PC-3 (cell line): Measurements from ENCODE around the gene BACH2. TPM values are rescaled to one million over a fixed set of nuclear protein-coding genes. Genes with fewer than 3 reads are reported as not detected.

Experiments used
- ATAC-seq: fragments of 200-7000 bp; cut with Tn5 transposase; 2 replicates; pipeline ENCODE4 v1.9.1; 2020; ENCODE audit warnings: mild to moderate bottlenecking, moderate library complexity
- BruUV-seq: library from RNA; stranded (reverse); fragments of 400-500 nt; replicated peaks from 2 replicates; lab custom pipeline; 2021; lab: Mats Ljungman, UMichigan
- CTCF ChIA-PET: fragments of 300-600 bp; sonication (Branson Sonifier 250); formaldehyde crosslinking; loops from one replicate; lab custom pipeline; 2022; ENCODE audit warnings: antibody characterized with exemption; lab: Charles Lee
- POLR2A ChIA-PET: fragments of 300-600 bp; sonication (Branson Sonifier 250); formaldehyde crosslinking; loops from one replicate; lab custom pipeline; 2022; ENCODE audit warnings: antibody characterized with exemption; ENCODE audit not compliant: unreplicated experiment; lab: Charles Lee
- DNase-seq: peaks from one replicate; pipeline ENCODE4 v3.0.0-alpha.2; 2015
- H2AFZ ChIP-seq: fragments of 300-600 bp; sonication (generic); 2 replicates; pipeline ENCODE4 v1.6.0; 2016; ENCODE audit warnings: antibody characterized with exemption, low read length
- H3F3A ChIP-seq: fragments of 300-600 bp; sonication (generic); one replicate; pipeline ENCODE4 v1.6.0; 2017; ENCODE audit warnings: antibody characterized with exemption, low read length, control low read depth, mild to moderate bottlenecking; ENCODE audit not compliant: unreplicated experiment
- H3K27ac ChIP-seq: fragments of 300-600 bp; sonication (generic); 2 replicates; pipeline ENCODE4 v1.5.1; 2016; ENCODE audit warnings: mild to moderate bottlenecking, low read length
- H3K27me3 ChIP-seq: fragments of 300-600 bp; sonication (generic); 2 replicates; pipeline ENCODE4 v1.6.1; 2016; ENCODE audit warnings: low read length, mixed read lengths
- H3K36me3 ChIP-seq: fragments of 300-600 bp; sonication (generic); 2 replicates; pipeline ENCODE4 v1.6.1; 2016; ENCODE audit warnings: low read depth, mixed run types, low read length, mixed read lengths
- H3K4me1 ChIP-seq: fragments of 300-600 bp; sonication (generic); 2 replicates; pipeline ENCODE4 v1.5.1; 2016; ENCODE audit warnings: low read length; ENCODE audit not compliant: insufficient read depth
- H3K4me2 ChIP-seq: fragments of 300-600 bp; sonication (generic); 2 replicates; pipeline ENCODE4 v1.6.0; 2016; ENCODE audit warnings: low read length
- H3K4me3 ChIP-seq: fragments of 300-600 bp; sonication (generic); 2 replicates; pipeline ENCODE4 v1.5.1; 2016; ENCODE audit warnings: mild to moderate bottlenecking, low read length, mixed read lengths
- H3K79me2 ChIP-seq: fragments of 300-600 bp; sonication (generic); 2 replicates; pipeline ENCODE4 v1.6.1; 2017; ENCODE audit warnings: low read length, mixed read lengths
- H3K9ac ChIP-seq: fragments of 300-600 bp; sonication (generic); 2 replicates; pipeline ENCODE4 v1.6.0; 2016; ENCODE audit warnings: mild to moderate bottlenecking, low read length
- H3K9me2 ChIP-seq: fragments of 300-600 bp; sonication (generic); replicated peaks from 2 replicates; pipeline ENCODE4 v1.6.1; 2016; ENCODE audit warnings: mixed run types, low read length, mixed read lengths
- H3K9me3 ChIP-seq: fragments of 300-600 bp; sonication (generic); 2 replicates; pipeline ENCODE4 v1.6.1; 2016; ENCODE audit warnings: low read length, mixed read lengths
- H4K20me1 ChIP-seq: fragments of 300-600 bp; sonication (generic); 2 replicates; pipeline ENCODE4 v1.6.1; 2016; ENCODE audit warnings: low read length, mixed read lengths
- EZH2 ChIP-seq: fragments of 300-600 bp; sonication (generic); IDR thresholded peaks from one replicate; pipeline ENCODE4 v1.6.1; 2017; ENCODE audit warnings: antibody characterized with exemption, mild to moderate bottlenecking, low read length; ENCODE audit not compliant: unreplicated experiment
- EZH2phosphoT487 ChIP-seq: fragments of 300-600 bp; sonication (generic); IDR thresholded peaks from 2 replicates; pipeline ENCODE4 v1.6.1; 2018; ENCODE audit warnings: mild to moderate bottlenecking, antibody characterized with exemption, low read length, borderline replicate concordance
- intact Hi-C: fragments of 100-400 bp; cut with micrococcal nuclease; formaldehyde crosslinking; loops from 2 replicates; pipeline ENCODE4 v1.9.0; 2023
- total RNA-seq: library from RNA; depleted of rRNA; stranded (reverse); fragments of >200 nt; gene quantifications from 2 replicates; pipeline ENCODE4 v1.2.3, GENCODE V29; 2014
- TF ChIP-seq, protein P1 (sequence below): fragments of 300-600 bp; sonication (generic); conservative IDR thresholded peaks from 2 replicates; pipeline ENCODE4 v1.5.1; 2017; ENCODE audit warnings: antibody characterized with exemption, low read depth, mild to moderate bottlenecking, low read length

The BACH2 gene
- total RNA-seq, 1 experiment from 2014 or later: 7.0 TPM

DNA sequence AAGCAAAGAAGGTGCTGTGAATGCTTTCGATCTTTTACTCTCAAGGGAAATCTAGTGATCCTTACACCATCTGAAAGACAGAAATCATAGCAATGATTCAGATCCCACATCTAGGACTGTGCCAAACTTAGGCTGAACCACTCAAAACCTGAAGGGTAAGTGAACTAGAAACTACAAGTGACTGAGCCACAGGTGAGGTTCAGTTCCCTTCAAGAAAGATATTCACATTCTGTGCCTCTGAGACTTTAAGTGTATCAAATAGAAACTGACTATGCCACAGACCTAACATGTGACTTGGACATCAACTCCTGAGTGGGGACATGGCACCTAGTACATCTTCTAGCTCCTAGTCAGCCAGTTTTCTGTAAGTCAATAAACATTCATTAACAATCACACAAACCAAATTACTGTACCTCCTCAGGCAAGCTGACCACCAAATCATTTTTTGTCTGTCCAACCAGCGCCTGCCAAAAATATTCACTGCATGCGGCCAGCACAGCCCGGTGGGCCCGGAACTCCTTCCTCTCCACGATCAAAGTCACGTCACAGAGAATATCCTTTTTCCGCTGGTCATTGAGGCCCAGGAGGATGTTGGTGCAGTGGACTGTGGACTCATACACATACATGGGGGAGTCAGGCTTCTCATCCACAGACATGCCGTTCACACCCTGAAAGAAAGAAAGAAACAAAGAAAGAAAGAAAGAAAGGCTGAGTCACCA lies 288.3 kb downstream of the BACH2 start:
- Histone ChIP-seq H3K36me3 (no peaks in the 10 kb centered on the region), H3F3A (no peaks in the 10 kb centered on the region), H3K9me3 (no peaks in the 10 kb centered on the region), H3K9me2 (no peaks in the 10 kb centered on the region), H4K20me1 (no peaks in the 10 kb centered on the region), H3K79me2 (no peaks in the 10 kb centered on the region), H3K4me1 (peaks cover 29% of the 10 kb centered on the region), H2AFZ (0 out of 2 replicates have a peak overlapping the region, but pooled peaks have one; percentile 25), H3K27me3 (no peaks in the 10 kb centered on the region), H3K27ac (peak overlapping the region; percentile 78), H3K9ac (peak overlapping the region; percentile 25; the same call in 1 of the 2 replicates), H3K4me2 (peak overlapping the region; percentile 50), H3K4me3 (no peak overlapping the region)
- BruUV-seq: no TSS peak
- intact Hi-C loops: no loop called here
- TF ChIP-seq, protein P1, sequence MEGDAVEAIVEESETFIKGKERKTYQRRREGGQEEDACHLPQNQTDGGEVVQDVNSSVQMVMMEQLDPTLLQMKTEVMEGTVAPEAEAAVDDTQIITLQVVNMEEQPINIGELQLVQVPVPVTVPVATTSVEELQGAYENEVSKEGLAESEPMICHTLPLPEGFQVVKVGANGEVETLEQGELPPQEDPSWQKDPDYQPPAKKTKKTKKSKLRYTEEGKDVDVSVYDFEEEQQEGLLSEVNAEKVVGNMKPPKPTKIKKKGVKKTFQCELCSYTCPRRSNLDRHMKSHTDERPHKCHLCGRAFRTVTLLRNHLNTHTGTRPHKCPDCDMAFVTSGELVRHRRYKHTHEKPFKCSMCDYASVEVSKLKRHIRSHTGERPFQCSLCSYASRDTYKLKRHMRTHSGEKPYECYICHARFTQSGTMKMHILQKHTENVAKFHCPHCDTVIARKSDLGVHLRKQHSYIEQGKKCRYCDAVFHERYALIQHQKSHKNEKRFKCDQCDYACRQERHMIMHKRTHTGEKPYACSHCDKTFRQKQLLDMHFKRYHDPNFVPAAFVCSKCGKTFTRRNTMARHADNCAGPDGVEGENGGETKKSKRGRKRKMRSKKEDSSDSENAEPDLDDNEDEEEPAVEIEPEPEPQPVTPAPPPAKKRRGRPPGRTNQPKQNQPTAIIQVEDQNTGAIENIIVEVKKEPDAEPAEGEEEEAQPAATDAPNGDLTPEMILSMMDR: no peak
- TF ChIP-seq EZH2phosphoT487 (no peak), EZH2 (no peak)
- no peak for ATAC-seq
- POLR2A ChIA-PET: no interaction called here
- DNase-seq: no peak
- CTCF ChIA-PET: no interaction called here

DNA sequence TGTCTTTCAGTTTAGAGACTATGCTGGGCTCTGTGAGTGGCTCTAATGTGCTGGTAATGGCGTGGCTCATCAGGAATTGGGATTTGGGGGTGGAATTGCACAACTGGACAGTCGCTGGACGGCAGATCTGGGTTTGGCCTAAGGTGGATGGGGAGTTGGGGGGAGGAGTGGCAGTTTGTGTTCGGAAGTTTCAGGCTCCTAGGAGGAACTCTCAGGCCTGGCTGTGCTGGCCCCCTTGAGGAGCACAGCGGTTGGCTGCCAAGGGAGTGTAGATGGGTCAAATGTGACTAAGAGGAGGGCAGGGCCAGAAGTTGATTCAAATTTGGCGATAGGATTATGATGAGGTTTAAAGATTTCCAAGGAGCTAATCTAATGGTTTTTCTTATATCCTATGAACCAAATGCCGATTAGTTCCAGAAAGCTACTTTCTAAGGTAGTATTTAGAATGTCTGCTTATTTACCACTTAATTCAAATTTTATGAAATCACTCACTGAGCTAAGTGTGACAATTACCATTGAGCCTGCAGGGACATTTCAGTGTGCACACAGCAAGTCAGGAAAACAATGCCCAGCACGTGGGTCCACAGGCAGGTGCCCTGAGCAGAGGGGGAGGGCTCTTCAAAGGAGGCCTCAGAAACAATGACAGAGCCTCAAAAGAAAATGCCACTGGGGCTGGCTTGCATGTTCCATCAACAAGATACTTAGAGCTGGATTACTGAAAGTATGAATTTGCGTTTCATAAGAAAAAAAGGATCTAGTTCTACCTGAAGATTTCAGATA lies 291.4 kb downstream of the BACH2 start:
- ChIA-PET CTCF (no interaction called here), POLR2A (no interaction called here)
- Histone ChIP-seq H3K4me3 (no peak overlapping the region), H3K36me3 (no peaks in the 10 kb centered on the region), H3K9me2 (no peaks in the 10 kb centered on the region), H2AFZ (no peak overlapping the region), H3K4me1 (peaks cover 41% of the 10 kb centered on the region), H3F3A (no peaks in the 10 kb centered on the region), H4K20me1 (no peaks in the 10 kb centered on the region), H3K79me2 (no peaks in the 10 kb centered on the region), H3K4me2 (no peak overlapping the region), H3K9me3 (no peaks in the 10 kb centered on the region), H3K9ac (no peak overlapping the region), H3K27ac (no peak overlapping the region), H3K27me3 (no peaks in the 10 kb centered on the region)
- no TSS peak for BruUV-seq
- DNase-seq (no peak), ATAC-seq (no peak)
- intact Hi-C loops: no loop called here
- TF ChIP-seq EZH2phosphoT487: no peak
- no peak for TF ChIP-seq EZH2
- TF ChIP-seq, protein P1: no peak

DNA sequence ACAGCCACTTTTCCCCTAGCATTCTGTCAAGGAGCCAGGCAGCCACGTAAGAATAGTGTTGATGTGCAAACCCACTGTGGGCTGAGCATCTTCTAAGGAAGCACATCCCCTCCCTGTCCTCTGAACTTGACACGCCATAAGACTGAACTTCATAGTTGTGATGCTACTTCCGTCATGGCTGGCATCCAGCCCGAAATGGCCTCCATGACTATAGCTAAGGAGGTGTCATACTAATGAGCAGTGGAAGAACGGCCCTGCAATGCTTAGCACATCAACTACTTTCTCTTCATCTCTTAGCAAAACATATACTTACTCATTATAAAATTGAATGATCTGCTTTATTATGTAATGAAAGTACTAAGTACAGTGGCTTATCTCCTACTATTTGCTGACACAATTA lies 292.1 kb downstream of the BACH2 start:
- Histone ChIP-seq H3K36me3 (no peaks in the 10 kb centered on the region), H3K79me2 (no peaks in the 10 kb centered on the region), H3K27me3 (no peaks in the 10 kb centered on the region), H3K9ac (no peak overlapping the region), H3K4me2 (no peak overlapping the region), H3K9me2 (no peaks in the 10 kb centered on the region), H3K4me1 (peaks cover 38% of the 10 kb centered on the region), H4K20me1 (no peaks in the 10 kb centered on the region), H3K4me3 (no peak overlapping the region), H2AFZ (no peak overlapping the region), H3K27ac (peak overlapping the region; percentile 79; the same call in 1 of the 2 replicates), H3K9me3 (no peaks in the 10 kb centered on the region), H3F3A (no peaks in the 10 kb centered on the region)
- POLR2A ChIA-PET: no interaction called here
- intact Hi-C loops: no loop called here
- CTCF ChIA-PET: no interaction called here
- ATAC-seq (no peak), DNase-seq (no peak)
- TF ChIP-seq EZH2phosphoT487 (no peak), EZH2 (no peak)
- TF ChIP-seq, protein P1: no peak
- BruUV-seq: no TSS peak
